NCI-H460 (cell line): ENCODE data around the gene VPS37D. TPM values are rescaled to one million over a fixed set of nuclear protein-coding genes. Genes with fewer than 3 reads are reported as not detected.
A peak's percentile ranks its signal among the peaks of the same experiment; 100 is the strongest.
"Not testable (repeated sequence)": the region's sequence is repeated elsewhere in the genome, so short reads cannot be mapped to it uniquely, and the experiment has no call there.

Experiments used
- DNase-seq: peaks from one replicate; pipeline ENCODE4 v3.0.0-alpha.2; 2016; ENCODE audit warnings: low read depth; ENCODE audit errors: extremely low read depth
- polyA plus RNA-seq: library from polyadenylated mRNA; depleted of rRNA; stranded (reverse); fragments of >200 nt; gene quantifications from 2 replicates; pipeline ENCODE4 v1.2.3, GENCODE V29; 2014; cell fraction: nucleus; rRNA removed
- total RNA-seq: library from RNA; depleted of rRNA; stranded (reverse); fragments of >200 nt; shearing (Covaris generic); gene quantifications from 2 replicates; pipeline ENCODE4 v1.2.3, GENCODE V29; 2014; rRNA removed

VPS37D gene
- total RNA-seq = 3.6 and 5.4 TPM in 2 replicates
- polyA plus RNA-seq = 2.5 and 3.7 TPM in 2 replicates

- peak; percentile 89 for DNase-seq
These were observed at the start of gene VPS37D for GRCh38 chr7:73667344-73668102. Gene VPS37D (plus strand): TSS chr7:73667831. CDS start chr7:73667959, 128 bp downstream.

GRCh38 chr7:73618538-73618937, 49.1 kb upstream of the VPS37D start:
- DNase-seq = no peak

- DNase-seq = not testable (repeated sequence)
These were observed 48.2 kb upstream of the VPS37D start for GRCh38 chr7:73619394-73619793.

- no peak for DNase-seq
These were observed 46.2 kb upstream of the VPS37D start for GRCh38 chr7:73621168-73622063.

- DNase-seq = no peak
These were observed 45.1 kb upstream of the VPS37D start for GRCh38 chr7:73622527-73622908.

- no peak for DNase-seq
These were observed 44.5 kb upstream of the VPS37D start for GRCh38 chr7:73622909-73623797.

- DNase-seq = peak; percentile 85
These were observed 43.6 kb upstream of the VPS37D start, which contains the start of gene MLXIPL for GRCh38 chr7:73623798-73624668. Gene MLXIPL (minus strand): TSS chr7:73624522. CDS start chr7:73624492, 30 bp downstream.

- no peak for DNase-seq
These were observed 43.0 kb upstream of the VPS37D start for GRCh38 chr7:73624669-73625001.

- DNase-seq = no peak
These were observed 42.4 kb upstream of the VPS37D start for GRCh38 chr7:73625276-73625675.

GRCh38 chr7:73626814-73627213, 40.8 kb upstream of the VPS37D start:
- no peak for DNase-seq

GRCh38 chr7:73628504-73628903, 39.1 kb upstream of the VPS37D start:
- no peak for DNase-seq

- DNase-seq = no peak
These were observed 36.1 kb upstream of the VPS37D start for GRCh38 chr7:73631558-73631957.

GRCh38 chr7:73633323-73633722, 34.3 kb upstream of the VPS37D start:
- DNase-seq = no peak

- DNase-seq = no peak
These were observed 33.8 kb upstream of the VPS37D start for GRCh38 chr7:73633844-73634243.

- DNase-seq = no peak
These were observed 32.0 kb upstream of the VPS37D start for GRCh38 chr7:73635428-73636200.

- DNase-seq = no peak
These were observed 28.7 kb upstream of the VPS37D start for GRCh38 chr7:73638911-73639310.

GRCh38 chr7:73642834-73643233, 24.8 kb upstream of the VPS37D start:
- DNase-seq = no peak

GRCh38 chr7:73644688-73645286, 22.8 kb upstream of the VPS37D start:
- DNase-seq = no peak
